WTC11 (cell line): ENCODE results near the gene IGSF6. TPM values are rescaled to one million over a fixed set of nuclear protein-coding genes. Genes with fewer than 3 reads are reported as not detected.

ENCODE experiments used
- ARID4B ChIP-seq: sonication (generic); formaldehyde crosslinking; IDR thresholded peaks from 2 replicates; pipeline ENCODE4 v1.8.0; 2023; ENCODE audit warnings: missing genetic modification reagents, mild to moderate bottlenecking, borderline replicate concordance
- CBFB ChIP-seq: sonication (generic); formaldehyde crosslinking; IDR thresholded peaks from 2 replicates; pipeline ENCODE4 v1.8.1; 2022; ENCODE audit warnings: mild to moderate bottlenecking, low read depth, missing genetic modification reagents
- CREM ChIP-seq: sonication (generic); formaldehyde crosslinking; IDR thresholded peaks from 2 replicates; pipeline ENCODE4 v1.8.1; 2022; ENCODE audit warnings: mild to moderate bottlenecking, missing genetic modification reagents, moderate library complexity
- EMX1 ChIP-seq: fragments of 250-450 bp; sonication (Bioruptor Pico); IDR thresholded peaks from 2 replicates; pipeline ENCODE4 v1.8.0; 2021; ENCODE audit warnings: mild to moderate bottlenecking
- FOXP1 ChIP-seq: sonication (generic); formaldehyde crosslinking; IDR thresholded peaks from 2 replicates; pipeline ENCODE4 v1.8.0; 2022; ENCODE audit warnings: missing genetic modification reagents, mild to moderate bottlenecking, moderate library complexity, borderline replicate concordance
- GABPB1 ChIP-seq: sonication (generic); formaldehyde crosslinking; IDR thresholded peaks from 2 replicates; pipeline ENCODE4 v1.8.1; 2023; ENCODE audit warnings: mild to moderate bottlenecking, missing genetic modification reagents
- IRF2 ChIP-seq: sonication (generic); formaldehyde crosslinking; IDR thresholded peaks from 2 replicates; pipeline ENCODE4 v1.8.0; 2022; ENCODE audit warnings: low read depth, missing genetic modification reagents, borderline replicate concordance
- NFE2L1 ChIP-seq: sonication (generic); formaldehyde crosslinking; IDR thresholded peaks from 2 replicates; pipeline ENCODE4 v1.8.1; 2023; ENCODE audit warnings: missing genetic modification reagents
- NFYB ChIP-seq: sonication (generic); formaldehyde crosslinking; conservative IDR thresholded peaks from 2 replicates; pipeline ENCODE4 v1.8.0; 2022; ENCODE audit warnings: low read depth, missing genetic modification reagents
- PRRX2 ChIP-seq: fragments of 250-450 bp; sonication (Bioruptor Pico); IDR thresholded peaks from 2 replicates; pipeline ENCODE4 v1.8.0; 2021; ENCODE audit warnings: mild to moderate bottlenecking
- RELA ChIP-seq: sonication (generic); formaldehyde crosslinking; IDR thresholded peaks from 2 replicates; pipeline ENCODE4 v1.8.1; 2022; ENCODE audit warnings: missing genetic modification reagents, mild to moderate bottlenecking, borderline replicate concordance
- SOX15 ChIP-seq: fragments of 250-450 bp; sonication (Bioruptor Pico); IDR thresholded peaks from 2 replicates; pipeline ENCODE4 v1.9.0; 2021; ENCODE audit warnings: mild to moderate bottlenecking
- SP1 ChIP-seq: sonication (generic); formaldehyde crosslinking; conservative IDR thresholded peaks from 2 replicates; pipeline ENCODE4 v1.8.1; 2022; ENCODE audit warnings: missing genetic modification reagents
- STAT6 ChIP-seq: sonication (generic); formaldehyde crosslinking; conservative IDR thresholded peaks from 2 replicates; pipeline ENCODE4 v1.8.1; 2023; ENCODE audit warnings: mild to moderate bottlenecking, low read depth, missing genetic modification reagents, moderate library complexity
- ZBTB21 ChIP-seq: sonication (generic); formaldehyde crosslinking; IDR thresholded peaks from 2 replicates; pipeline ENCODE4 v1.8.1; 2023; ENCODE audit warnings: mild to moderate bottlenecking, missing genetic modification reagents, borderline replicate concordance
- ZNF281 ChIP-seq: sonication (generic); formaldehyde crosslinking; IDR thresholded peaks from 2 replicates; pipeline ENCODE4 v1.8.0; 2023; ENCODE audit warnings: mild to moderate bottlenecking, missing genetic modification reagents
- ZNF423 ChIP-seq: fragments of 250-450 bp; sonication (Bioruptor Pico); IDR thresholded peaks from 2 replicates; pipeline ENCODE4 v2.1.2; 2022; ENCODE audit warnings: mild to moderate bottlenecking, moderate library complexity
- total RNA-seq: library from RNA; stranded (reverse); gene quantifications from 3 replicates; pipeline ENCODE4 v1.2.3, GENCODE V29; 2021
- TF ChIP-seq, protein P1 (sequence below): sonication (generic); formaldehyde crosslinking; IDR thresholded peaks from 2 replicates; pipeline ENCODE4 v1.8.1; 2022; ENCODE audit warnings: missing genetic modification reagents, borderline replicate concordance
- TF ChIP-seq, protein P2 (sequence below): sonication (generic); formaldehyde crosslinking; IDR thresholded peaks from 2 replicates; pipeline ENCODE4 v1.8.0; 2022; ENCODE audit warnings: mild to moderate bottlenecking, missing genetic modification reagents
- TF ChIP-seq, protein P3 (sequence below): sonication (generic); formaldehyde crosslinking; IDR thresholded peaks from 2 replicates; pipeline ENCODE4 v1.8.1; 2023; ENCODE audit warnings: mild to moderate bottlenecking, missing genetic modification reagents

IGSF6 gene
- total RNA-seq, 1 experiment from 2014 or later, result not detected

DNA sequence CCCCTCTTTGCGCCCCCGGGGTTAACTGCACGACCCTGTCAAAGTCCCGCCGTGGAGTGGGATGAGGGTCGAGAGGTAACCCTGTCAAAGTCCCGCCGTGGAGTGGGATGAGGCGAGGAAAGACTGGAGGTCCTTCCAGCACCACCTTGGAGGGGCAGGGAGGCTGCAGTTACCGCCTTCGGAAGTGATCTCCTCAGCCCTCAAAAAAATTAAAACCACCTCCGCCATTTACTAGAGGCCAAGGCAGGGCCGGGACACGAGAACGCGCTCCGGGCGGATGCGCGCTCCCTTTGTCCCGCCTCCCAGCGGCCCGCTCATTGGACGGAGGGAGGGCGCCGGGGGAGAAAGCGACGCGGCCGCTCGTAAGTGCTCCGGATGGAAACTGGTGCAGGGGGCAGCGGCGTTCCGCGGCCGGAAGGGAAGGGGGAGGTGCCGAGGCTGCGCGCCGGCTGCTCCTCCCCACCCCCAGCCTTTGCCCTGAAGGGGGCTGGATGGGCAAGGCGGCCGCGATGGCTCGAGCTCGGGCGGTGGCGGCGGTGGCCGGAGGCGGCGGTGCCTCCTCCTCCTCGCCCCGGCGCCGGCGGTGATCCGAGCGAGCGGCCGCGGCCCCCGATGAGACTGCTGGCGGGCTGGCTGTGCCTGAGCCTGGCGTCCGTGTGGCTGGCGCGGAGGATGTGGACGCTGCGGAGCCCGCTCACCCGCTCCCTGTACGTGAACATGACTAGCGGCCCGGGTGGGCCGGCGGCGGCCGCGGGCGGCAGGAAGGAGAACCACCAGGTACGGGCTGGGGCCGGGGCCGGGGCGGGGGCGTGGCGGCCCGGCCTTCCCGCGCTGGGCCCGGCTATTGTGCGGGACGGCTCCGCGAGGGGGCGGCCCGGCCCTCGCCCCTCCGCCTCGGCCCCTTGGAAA lies 53.0 kb downstream of the IGSF6 start, which contains the start of gene METTL9 (continued):
- TF ChIP-seq RELA (CRISPR knock-in tag) (no peak), IRF2 (no peak), EMX1 (CRISPR knock-in tag) (no peak), NFE2L1 (CRISPR knock-in tag) (peak; percentile 78; the same call in 1 of the 2 replicates), CBFB (CRISPR knock-in tag) (peak; percentile 97), GABPB1 (CRISPR knock-in tag) (peak; percentile 94), PRRX2 (CRISPR knock-in tag) (no peak), ZNF423 (CRISPR knock-in tag) (no peak), CREM (CRISPR knock-in tag) (peak; percentile 67; the same call in 1 of the 2 replicates), STAT6 (0 out of 2 replicates have a peak, but pooled peaks have one; percentile 21), ARID4B (CRISPR knock-in tag) (peak; percentile 97; the same call in 1 of the 2 replicates), SOX15 (CRISPR knock-in tag) (no peak), SP1 (CRISPR knock-in tag) (peak; percentile 98), NFYB (CRISPR knock-in tag) (peak; percentile 73), ZNF281 (no peak; the same call in 1 of the 2 replicates), FOXP1 (peak; percentile 79; the same call in 1 of the 2 replicates), ZBTB21 (peak; percentile 86; the same call in 1 of the 2 replicates)
- TF ChIP-seq, protein P1, sequence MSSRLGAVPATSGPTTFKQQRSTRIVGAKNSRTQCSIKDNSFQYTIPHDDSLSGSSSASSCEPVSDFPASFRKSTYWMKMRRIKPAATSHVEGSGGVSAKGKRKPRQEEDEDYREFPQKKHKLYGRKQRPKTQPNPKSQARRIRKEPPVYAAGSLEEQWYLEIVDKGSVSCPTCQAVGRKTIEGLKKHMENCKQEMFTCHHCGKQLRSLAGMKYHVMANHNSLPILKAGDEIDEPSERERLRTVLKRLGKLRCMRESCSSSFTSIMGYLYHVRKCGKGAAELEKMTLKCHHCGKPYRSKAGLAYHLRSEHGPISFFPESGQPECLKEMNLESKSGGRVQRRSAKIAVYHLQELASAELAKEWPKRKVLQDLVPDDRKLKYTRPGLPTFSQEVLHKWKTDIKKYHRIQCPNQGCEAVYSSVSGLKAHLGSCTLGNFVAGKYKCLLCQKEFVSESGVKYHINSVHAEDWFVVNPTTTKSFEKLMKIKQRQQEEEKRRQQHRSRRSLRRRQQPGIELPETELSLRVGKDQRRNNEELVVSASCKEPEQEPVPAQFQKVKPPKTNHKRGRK (CRISPR knock-in tag), result no peak
- TF ChIP-seq, protein P2, sequence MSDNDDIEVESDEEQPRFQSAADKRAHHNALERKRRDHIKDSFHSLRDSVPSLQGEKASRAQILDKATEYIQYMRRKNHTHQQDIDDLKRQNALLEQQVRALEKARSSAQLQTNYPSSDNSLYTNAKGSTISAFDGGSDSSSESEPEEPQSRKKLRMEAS (CRISPR knock-in tag), result peak; percentile 87
- TF ChIP-seq, protein P3, sequence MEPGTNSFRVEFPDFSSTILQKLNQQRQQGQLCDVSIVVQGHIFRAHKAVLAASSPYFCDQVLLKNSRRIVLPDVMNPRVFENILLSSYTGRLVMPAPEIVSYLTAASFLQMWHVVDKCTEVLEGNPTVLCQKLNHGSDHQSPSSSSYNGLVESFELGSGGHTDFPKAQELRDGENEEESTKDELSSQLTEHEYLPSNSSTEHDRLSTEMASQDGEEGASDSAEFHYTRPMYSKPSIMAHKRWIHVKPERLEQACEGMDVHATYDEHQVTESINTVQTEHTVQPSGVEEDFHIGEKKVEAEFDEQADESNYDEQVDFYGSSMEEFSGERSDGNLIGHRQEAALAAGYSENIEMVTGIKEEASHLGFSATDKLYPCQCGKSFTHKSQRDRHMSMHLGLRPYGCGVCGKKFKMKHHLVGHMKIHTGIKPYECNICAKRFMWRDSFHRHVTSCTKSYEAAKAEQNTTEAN (CRISPR knock-in tag), result peak; percentile 81
